H9 (cell line): Measurements from ENCODE around the gene PAMR1. TPM values are rescaled to one million over a fixed set of nuclear protein-coding genes. Genes with fewer than 3 reads are reported as not detected.

ENCODE experiments used
- DNase-seq: peaks from one replicate; pipeline ENCODE4 v3.0.0-alpha.2; 2017
- H2AFZ ChIP-seq: one replicate; pipeline ENCODE4 v1.6.1; 2013; ENCODE audit warnings: mild to moderate bottlenecking, low read length, control low read depth, moderate library complexity
- H2AK5ac ChIP-seq: 2 replicates; pipeline ENCODE4 v1.6.1; 2013; ENCODE audit warnings: low read length, control low read depth, mixed read lengths; ENCODE audit not compliant: insufficient read length
- H2BK120ac ChIP-seq: one replicate; pipeline ENCODE4 v1.6.1; 2013; ENCODE audit warnings: low read depth, mild to moderate bottlenecking, low read length, control low read depth, inconsistent platforms; ENCODE audit not compliant: poor library complexity, severe bottlenecking
- H2BK12ac ChIP-seq: 2 replicates; pipeline ENCODE4 v1.6.1; 2013; ENCODE audit warnings: low read length, control low read depth, mixed read lengths, low read depth; ENCODE audit not compliant: insufficient read length
- H2BK15ac ChIP-seq: 2 replicates; pipeline ENCODE4 v1.6.1; 2013; ENCODE audit warnings: low read depth, low read length, control low read depth
- H2BK20ac ChIP-seq: one replicate; pipeline ENCODE4 v1.6.1; 2013; ENCODE audit warnings: low read depth, mild to moderate bottlenecking, low read length, control low read depth, inconsistent platforms; ENCODE audit not compliant: poor library complexity, severe bottlenecking
- H2BK5ac ChIP-seq: 2 replicates; pipeline ENCODE4 v1.6.1; 2013; ENCODE audit warnings: low read length, control low read depth, mixed read lengths; ENCODE audit not compliant: insufficient read length
- H3K14ac ChIP-seq: 2 replicates; pipeline ENCODE4 v1.6.1; 2013; ENCODE audit warnings: low read length, control low read depth; ENCODE audit not compliant: insufficient read depth
- H3K18ac ChIP-seq: 2 replicates; pipeline ENCODE4 v1.6.1; 2013; ENCODE audit warnings: low read depth, mild to moderate bottlenecking, mixed read lengths, low read length, control low read depth; ENCODE audit not compliant: insufficient read length
- H3K23ac ChIP-seq: 2 replicates; pipeline ENCODE4 v1.6.1; 2013; ENCODE audit warnings: low read length, control low read depth, mixed read lengths, low read depth; ENCODE audit not compliant: insufficient read length
- H3K23me2 ChIP-seq: 2 replicates; pipeline ENCODE4 v1.6.1; 2013; ENCODE audit warnings: low read depth, mild to moderate bottlenecking, mixed read lengths, low read length, control low read depth; ENCODE audit not compliant: insufficient read length, poor library complexity, severe bottlenecking
- H3K27ac ChIP-seq: 2 replicates; pipeline ENCODE4 v1.5.1; 2013; ENCODE audit warnings: low read length, control low read depth, mixed read lengths, low read depth; ENCODE audit not compliant: insufficient read length
- H3K27me3 ChIP-seq: 2 replicates; pipeline ENCODE4 v1.6.1; 2013; ENCODE audit warnings: low read length, control low read depth, inconsistent platforms; ENCODE audit not compliant: insufficient read depth
- H3K4ac ChIP-seq: 2 replicates; pipeline ENCODE4 v1.6.1; 2013; ENCODE audit warnings: low read depth, mild to moderate bottlenecking, control low read depth, inconsistent platforms, low read length, moderate library complexity
- H3K4me1 ChIP-seq: 2 replicates; pipeline ENCODE4 v1.6.1; 2013; ENCODE audit warnings: low read length, control low read depth, inconsistent platforms; ENCODE audit not compliant: insufficient read depth
- H3K4me2 ChIP-seq: 2 replicates; pipeline ENCODE4 v1.6.1; 2013; ENCODE audit warnings: low read length, control low read depth, mixed read lengths; ENCODE audit not compliant: insufficient read length, insufficient read depth
- H3K56ac ChIP-seq: 2 replicates; pipeline ENCODE4 v1.6.1; 2013; ENCODE audit warnings: low read depth, mild to moderate bottlenecking, mixed read lengths, low read length, control low read depth; ENCODE audit not compliant: insufficient read length
- H3K79me1 ChIP-seq: 2 replicates; pipeline ENCODE4 v1.6.1; 2013; ENCODE audit warnings: low read depth, mild to moderate bottlenecking, moderate library complexity, low read length, control low read depth, inconsistent platforms; ENCODE audit not compliant: insufficient read depth, poor library complexity, severe bottlenecking
- H3K79me2 ChIP-seq: 2 replicates; pipeline ENCODE4 v1.6.1; 2013; ENCODE audit warnings: low read length, control low read depth, inconsistent platforms; ENCODE audit not compliant: insufficient read depth
- H3K9ac ChIP-seq: 2 replicates; pipeline ENCODE4 v1.6.1; 2013; ENCODE audit warnings: low read length, control low read depth, mixed read lengths; ENCODE audit not compliant: insufficient read length; ENCODE audit errors: extremely low read depth
- H3K9me3 ChIP-seq: one replicate; pipeline ENCODE4 v1.6.1; 2013; ENCODE audit warnings: low read depth, low read length, inconsistent platforms; ENCODE audit not compliant: control insufficient read depth
- H3T11ph ChIP-seq: one replicate; pipeline ENCODE4 v1.6.1; 2013; ENCODE audit warnings: mild to moderate bottlenecking, low read length, control low read depth, inconsistent platforms
- H4K20me1 ChIP-seq: one replicate; pipeline ENCODE4 v1.6.1; 2013; ENCODE audit not compliant: control insufficient read depth, insufficient read length, insufficient read depth
- H4K5ac ChIP-seq: 2 replicates; pipeline ENCODE4 v1.6.1; 2013; ENCODE audit warnings: low read depth, mild to moderate bottlenecking, mixed read lengths, low read length, control low read depth; ENCODE audit not compliant: insufficient read length
- H4K8ac ChIP-seq: replicated peaks from 2 replicates; pipeline ENCODE4 v1.6.1; 2013; ENCODE audit warnings: low read length, control low read depth, mixed read lengths, low read depth; ENCODE audit not compliant: insufficient read length
- H4K91ac ChIP-seq: 2 replicates; pipeline ENCODE4 v1.6.1; 2013; ENCODE audit warnings: low read depth, mild to moderate bottlenecking, moderate library complexity, mixed read lengths, low read length, control low read depth; ENCODE audit not compliant: insufficient read length
- H3K27ac Mint-ChIP-seq, 3 experiments: 2 replicates in 2 of 3; 3 replicates in 1 of 3; pipeline ENCODE4 v1.8.0; 2020 to 2021; ENCODE audit warnings: mixed read lengths in 3 of 3, mild to moderate bottlenecking in 1 of 3, moderate library complexity in 1 of 3
- H3K27me3 Mint-ChIP-seq: 2 replicates; pipeline ENCODE4 v1.8.0; 2021; ENCODE audit warnings: low read depth, mild to moderate bottlenecking, moderate library complexity, mixed read lengths
- H3K36me3 Mint-ChIP-seq, 3 experiments: 2 replicates in 2 of 3; 3 replicates in 1 of 3; pipeline ENCODE4 v1.8.0; 2020 to 2021; ENCODE audit warnings: low read depth in 3 of 3, mixed read lengths in 3 of 3; ENCODE audit not compliant: insufficient read depth in 1 of 3
- H3K4me1 Mint-ChIP-seq, 2 experiments: 2 replicates each; pipeline ENCODE4 v1.8.0; 2020; ENCODE audit warnings: mixed read lengths in 2 of 2
- H3K4me3 Mint-ChIP-seq, 2 experiments: 2 replicates in 1 of 2; 3 replicates in 1 of 2; pipeline ENCODE4 v1.8.0; 2020 to 2021; ENCODE audit warnings: mild to moderate bottlenecking in 2 of 2, mixed read lengths in 2 of 2, moderate library complexity in 1 of 2
- H3K9me3 Mint-ChIP-seq, 2 experiments: 2 replicates in 1 of 2; 3 replicates in 1 of 2; pipeline ENCODE4 v1.8.0; 2020; ENCODE audit warnings: mild to moderate bottlenecking in 2 of 2, mixed read lengths in 2 of 2, moderate library complexity in 1 of 2
- WGBS: extraction: QIAGEN DNeasy Blood & Tissue Kit; methylation state at CpG from one replicate; pipeline ENCODE4 v1.1.7; 2013; ENCODE audit warnings: missing lambda C conversion rate, low lambda C conversion rate, mixed read lengths; ENCODE audit not compliant: insufficient read length; ENCODE audit errors: extremely low coverage; 5-methylcytosine and 5-hydroxymethylcytosine counted together
- total RNA-seq: library from RNA; stranded (reverse); gene quantifications from 2 replicates; pipeline ENCODE4 v1.2.1, GENCODE V29; 2021
- TF ChIP-seq, protein P1 (sequence below): fragments of 200-600 bp; sonication (generic); conservative IDR thresholded peaks from 3 replicates; pipeline ENCODE4 v1.8.0; 2021; ENCODE audit warnings: antibody characterized with exemption, mild to moderate bottlenecking

PAMR1 gene
- total RNA-seq, 1 experiment from 2014 or later: 2.4 TPM

DNA sequence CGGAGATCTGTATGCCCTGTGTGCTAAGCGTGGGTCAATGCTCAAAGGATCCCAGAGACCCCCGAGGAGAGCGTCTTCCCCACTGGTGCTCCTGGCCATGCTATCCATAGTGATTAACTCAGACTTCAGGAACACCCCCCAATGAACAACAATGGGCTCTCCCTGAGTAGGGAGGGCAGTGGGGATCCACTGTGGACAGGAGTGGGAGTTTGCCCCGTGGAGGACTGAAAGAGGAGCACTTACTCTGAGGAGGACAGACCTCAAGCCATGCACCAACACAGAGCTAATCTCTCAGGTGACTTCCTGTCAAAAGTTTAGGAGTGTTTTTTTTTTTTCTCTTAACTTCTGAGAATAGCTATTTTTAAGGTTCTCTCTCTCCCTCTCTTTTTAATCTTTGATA, 130.5 kb downstream of the PAMR1 start:
- Mint-ChIP-seq H3K4me1 (peaks cover 0 to 9% of the 10 kb centered on the region in 2 experiments; a peak in 3 of 4 replicates), H3K4me3 (no peak overlapping the region), H3K36me3 (no peaks in the 10 kb centered on the region), H3K27me3 (peaks cover 16% of the 10 kb centered on the region), H3K9me3 (peaks cover 0 to 5% of the 10 kb centered on the region in 2 experiments; a peak in 1 of 5 replicates), H3K27ac (no peak overlapping the region)
- no peak overlapping the region for H3K4me2 ChIP-seq
- TF ChIP-seq, protein P1, sequence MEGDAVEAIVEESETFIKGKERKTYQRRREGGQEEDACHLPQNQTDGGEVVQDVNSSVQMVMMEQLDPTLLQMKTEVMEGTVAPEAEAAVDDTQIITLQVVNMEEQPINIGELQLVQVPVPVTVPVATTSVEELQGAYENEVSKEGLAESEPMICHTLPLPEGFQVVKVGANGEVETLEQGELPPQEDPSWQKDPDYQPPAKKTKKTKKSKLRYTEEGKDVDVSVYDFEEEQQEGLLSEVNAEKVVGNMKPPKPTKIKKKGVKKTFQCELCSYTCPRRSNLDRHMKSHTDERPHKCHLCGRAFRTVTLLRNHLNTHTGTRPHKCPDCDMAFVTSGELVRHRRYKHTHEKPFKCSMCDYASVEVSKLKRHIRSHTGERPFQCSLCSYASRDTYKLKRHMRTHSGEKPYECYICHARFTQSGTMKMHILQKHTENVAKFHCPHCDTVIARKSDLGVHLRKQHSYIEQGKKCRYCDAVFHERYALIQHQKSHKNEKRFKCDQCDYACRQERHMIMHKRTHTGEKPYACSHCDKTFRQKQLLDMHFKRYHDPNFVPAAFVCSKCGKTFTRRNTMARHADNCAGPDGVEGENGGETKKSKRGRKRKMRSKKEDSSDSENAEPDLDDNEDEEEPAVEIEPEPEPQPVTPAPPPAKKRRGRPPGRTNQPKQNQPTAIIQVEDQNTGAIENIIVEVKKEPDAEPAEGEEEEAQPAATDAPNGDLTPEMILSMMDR: no peak
- H3K9me3 ChIP-seq: no peaks in the 10 kb centered on the region
- no CpG with 5 or more reads among the region's 5 CpGs for WGBS
- no peak overlapping the region for H3K14ac ChIP-seq
- H3K4me1 ChIP-seq: no peaks in the 10 kb centered on the region
- H3K18ac ChIP-seq: no peak overlapping the region
- H3K56ac ChIP-seq: no peak overlapping the region
- H3T11ph ChIP-seq: no peak overlapping the region
- H2AFZ ChIP-seq: no peak overlapping the region
- no peak overlapping the region for H3K27ac ChIP-seq
- no peak overlapping the region for H4K5ac ChIP-seq
- H3K9ac ChIP-seq: no peak overlapping the region
- H4K91ac ChIP-seq: no peak overlapping the region
- H3K79me1 ChIP-seq: no peaks in the 10 kb centered on the region
- no peaks in the 10 kb centered on the region for H3K79me2 ChIP-seq
- DNase-seq: no peak
- H2BK12ac ChIP-seq: no peak overlapping the region
- H3K4ac ChIP-seq: no peak overlapping the region
- H2BK20ac ChIP-seq: no peak overlapping the region
- H2BK120ac ChIP-seq: no peak overlapping the region
- no peaks in the 10 kb centered on the region for H3K23me2 ChIP-seq
- H3K23ac ChIP-seq: no peak overlapping the region
- H2BK15ac ChIP-seq: no peak overlapping the region
- no peaks in the 10 kb centered on the region for H4K20me1 ChIP-seq
- no peak overlapping the region for H2AK5ac ChIP-seq
- H3K27me3 ChIP-seq: no peaks in the 10 kb centered on the region
- no peak overlapping the region for H2BK5ac ChIP-seq
- H4K8ac ChIP-seq: no peak overlapping the region
